GM12878 (cell line): ENCODE measurements around the gene KBTBD3. TPM values are rescaled to one million over a fixed set of nuclear protein-coding genes. Genes with fewer than 3 reads are reported as not detected.

Experiments
- ATAC-seq: fragments of 200-7000 bp; cut with Tn5 transposase; 3 replicates; pipeline ENCODE4 v1.9.1; 2020; ENCODE audit warnings: mild to moderate bottlenecking, moderate library complexity
- BruUV-seq: library from RNA; stranded (reverse); fragments of 400-500 nt; replicated peaks from 2 replicates; lab custom pipeline; 2021; lab: Mats Ljungman, UMichigan
- CTCF ChIA-PET: fragments of 300-600 bp; sonication (Branson Sonifier 250); formaldehyde crosslinking; extraction: SDS; loops from one replicate; lab custom pipeline; 2021; ENCODE audit warnings: inconsistent platforms; lab: Yijun Ruan, JAX
- POLR2A ChIA-PET: fragments of 350-600 bp; formaldehyde crosslinking; extraction: SDS; loops from one replicate; lab custom pipeline; 2021; ENCODE audit warnings: inconsistent platforms; lab: Charles Lee
- RAD21 ChIA-PET: fragments of 300-600 bp; sonication (Branson Sonifier 250); formaldehyde crosslinking; loops from one replicate; lab custom pipeline; 2023; ENCODE audit warnings: antibody characterized with exemption; ENCODE audit not compliant: unreplicated experiment; lab: Charles Lee
- SMC1A ChIA-PET: fragments of 300-600 bp; sonication (Branson Sonifier 250); formaldehyde crosslinking; loops from one replicate; lab custom pipeline; 2023; ENCODE audit not compliant: unreplicated experiment, uncharacterized antibody; lab: Charles Lee
- DNase-seq: peaks from one replicate; pipeline ENCODE4 v3.0.0-alpha.2; 2011; ENCODE audit warnings: low read depth, low spot score
- FAIRE-seq: peaks from 3 replicates; lab custom pipeline; 2011; peaks lifted over from hg19 to GRCh38; lab: Jason Lieb, UNC
- H2AFZ ChIP-seq: 2 replicates; pipeline ENCODE4 v1.6.0; 2011; ENCODE audit warnings: low read depth, low read length, control low read depth; ENCODE audit not compliant: control insufficient read depth
- H3K27ac ChIP-seq: 2 replicates; pipeline ENCODE4 v1.5.1; 2011; ENCODE audit warnings: control low read depth; ENCODE audit not compliant: control insufficient read depth, insufficient read depth
- H3K27me3 ChIP-seq, 2 experiments: replicated peaks in 1 of 2; 2 replicates each; pipeline versions ENCODE4 v1.6.0 to v1.6.1; 2011; ENCODE audit warnings: low read length in 1 of 2; ENCODE audit not compliant: control insufficient read depth in 2 of 2, insufficient read depth in 2 of 2
- H3K36me3 ChIP-seq, 2 experiments: 2 replicates each; pipeline ENCODE4 v1.5.1; 2011; ENCODE audit warnings: low read length in 1 of 2; ENCODE audit not compliant: control insufficient read depth in 2 of 2, insufficient read depth in 2 of 2
- H3K4me1 ChIP-seq: 2 replicates; pipeline ENCODE4 v1.6.1; 2011; ENCODE audit warnings: mild to moderate bottlenecking, low read length, moderate library complexity, mixed read lengths; ENCODE audit not compliant: control insufficient read depth, insufficient read depth
- H3K4me2 ChIP-seq: 2 replicates; pipeline ENCODE4 v1.6.0; 2011; ENCODE audit warnings: control low read depth; ENCODE audit not compliant: control insufficient read depth, insufficient read depth
- H3K4me3 ChIP-seq: fragments of 200-600 bp; sonication (generic); 2 replicates; pipeline ENCODE4 v1.5.1; 2016
- H3K79me2 ChIP-seq: 2 replicates; pipeline ENCODE4 v1.6.0; 2011; ENCODE audit warnings: low read length; ENCODE audit not compliant: control insufficient read depth, insufficient read depth
- H3K9ac ChIP-seq: 2 replicates; pipeline ENCODE4 v1.8.0; 2011; ENCODE audit warnings: low read length, control low read depth, mixed read lengths; ENCODE audit not compliant: control insufficient read depth, insufficient read depth
- H3K9me3 ChIP-seq: replicated peaks from 3 replicates; pipeline ENCODE4 v1.5.1; 2011; ENCODE audit warnings: mild to moderate bottlenecking, low read length; ENCODE audit not compliant: control insufficient read depth, insufficient read depth
- H4K20me1 ChIP-seq: 2 replicates; pipeline ENCODE4 v1.6.0; 2011; ENCODE audit not compliant: control insufficient read depth, insufficient read depth
- BMI1 ChIP-seq: fragments of 450-650 bp; IDR thresholded peaks from 2 replicates; pipeline ENCODE4 v1.6.1; 2016; ENCODE audit warnings: mild to moderate bottlenecking, moderate library complexity, borderline replicate concordance
- CHD2 ChIP-seq: IDR thresholded peaks from 2 replicates; pipeline ENCODE4 v1.6.1; 2011; ENCODE audit warnings: low read depth, low read length, improper control_type of control experiment, borderline replicate concordance
- E4F1 ChIP-seq: fragments of 450-650 bp; IDR thresholded peaks from 2 replicates; pipeline ENCODE4 v1.6.1; 2018; ENCODE audit warnings: borderline replicate concordance, mild to moderate bottlenecking; ENCODE audit not compliant: partially characterized antibody
- MEF2A ChIP-seq: IDR thresholded peaks from 2 replicates; pipeline ENCODE4 v1.6.1; 2011; ENCODE audit warnings: low read depth, mild to moderate bottlenecking, low read length, moderate library complexity; ENCODE audit not compliant: insufficient read depth
- MLLT1 ChIP-seq: fragments of 450-650 bp; IDR thresholded peaks from 2 replicates; pipeline ENCODE4 v1.6.1; 2016; ENCODE audit warnings: mild to moderate bottlenecking
- RCOR1 ChIP-seq: conservative IDR thresholded peaks from 2 replicates; pipeline ENCODE4 v1.6.1; 2012; ENCODE audit warnings: low read depth, low read length, improper control_type of control experiment
- RELB ChIP-seq: fragments of 450-650 bp; IDR thresholded peaks from 2 replicates; pipeline ENCODE4 v1.6.1; 2017; ENCODE audit warnings: low read depth, mild to moderate bottlenecking, moderate library complexity
- SIX5 ChIP-seq: IDR thresholded peaks from 2 replicates; pipeline ENCODE4 v1.6.1; 2011; ENCODE audit warnings: mild to moderate bottlenecking, low read depth, low read length, moderate library complexity; ENCODE audit not compliant: severe bottlenecking
- SMC3 ChIP-seq: IDR thresholded peaks from 2 replicates; pipeline ENCODE4 v1.6.1; 2011; ENCODE audit warnings: low read length, improper control_type of control experiment, borderline replicate concordance
- SPI1 ChIP-seq: IDR thresholded peaks from 2 replicates; pipeline ENCODE4 v1.6.1; 2011; ENCODE audit warnings: low read depth, mild to moderate bottlenecking, low read length, moderate library complexity, borderline replicate concordance; ENCODE audit not compliant: insufficient read depth
- SREBF2 ChIP-seq: IDR thresholded peaks from 2 replicates; pipeline ENCODE4 v1.6.1; 2012; ENCODE audit warnings: mild to moderate bottlenecking, low read length
- ZBTB4 ChIP-seq: fragments of 450-650 bp; formaldehyde crosslinking; IDR thresholded peaks from 2 replicates; pipeline ENCODE4 v1.4.0; 2022; ENCODE audit warnings: mild to moderate bottlenecking, moderate library complexity
- ZNF207 ChIP-seq: fragments of 450-650 bp; IDR thresholded peaks from 2 replicates; pipeline ENCODE4 v1.6.1; 2014; ENCODE audit warnings: antibody characterized with exemption, mild to moderate bottlenecking, borderline replicate concordance
- WGBS: methylation state at CpG from one replicate; pipeline ENCODE4 v1.1.6; 2016; ENCODE audit warnings: low lambda C conversion rate; ENCODE audit not compliant: insufficient replicate concordance, insufficient coverage; ENCODE audit errors: missing lambda C conversion rate; 5-methylcytosine and 5-hydroxymethylcytosine counted together
- in situ Hi-C: fragments of 300-500 bp; cut with MboI; formaldehyde crosslinking; loops from 9 replicates; pipeline ENCODE4 v1.14.3; 2018; ENCODE audit warnings: mixed read lengths
- intact Hi-C: fragments of 100-400 bp; cut with micrococcal nuclease; formaldehyde crosslinking; loops from one replicate; pipeline ENCODE4 v1.14.2; 2022; ENCODE audit not compliant: unreplicated experiment
- polyA plus RNA-seq, 11 experiments: library from polyadenylated mRNA; depleted of rRNA in 4 of 11; unstranded in 6 of 11; stranded (reverse) in 5 of 11; fragments of >200 nt; fragmentation: Nextera tagmentation in 4 of 11; fragmentation: Illumina TruSeq in 1 of 11; extraction: Ambion mirVana in 4 of 11; extraction: Trizol in 1 of 11; gene quantifications; 1 replicate in 1 of 11; 2 replicates in 10 of 11; pipeline versions ENCODE4 v1.2.1 to v1.2.3, GENCODE V29; 2011 to 2016; ENCODE audit warnings: inconsistent platforms in 2 of 11, missing spikeins in 2 of 11, low read depth in 1 of 11
- total RNA-seq, 4 experiments: library from RNA; depleted of rRNA in 3 of 4; stranded (reverse); fragments of >200 nt in 3 of 4; fragmentation: Illumina TruSeq in 1 of 4; extraction: Trizol in 1 of 4; gene quantifications; 2 replicates each; pipeline versions ENCODE4 v1.2.1 to v1.2.3, GENCODE V29; 2013 to 2021

KBTBD3 gene
- total and polyA plus RNA-seq, 10 of the 15 experiments (the other 5 are each of a cell fraction or from before 2014, with no cell fraction given) = 1.9 to 18.1 (median 8.4) TPM

GRCh38 chr11:106014035-106014434 is 63.1 kb downstream of the KBTBD3 start:
- peaks cover 5% of the 10 kb centered on the region; the same call in 1 of the 2 replicates for H3K4me1 ChIP-seq
- POLR2A ChIA-PET = no interaction called here
- no peak for FAIRE-seq
- SMC1A ChIA-PET = no interaction called here
- intact Hi-C loops (no loop called here), in situ Hi-C loops (no loop called here)
- no TSS peak for BruUV-seq
- H3K4me2 ChIP-seq = no peak overlapping the region
- peaks cover 1% of the 10 kb centered on the region; the same call in 1 of the 3 replicates for H3K9me3 ChIP-seq
- H3K4me3 ChIP-seq = no peak overlapping the region
- ATAC-seq = no peak
- RAD21 ChIA-PET = interaction anchor here (1.2 kb wide), 1 partner anchor 9 kb away, joined by 3 read pairs; no protein-coding TSS in a partner anchor
- H3K9ac ChIP-seq = no peak overlapping the region
- no peak for DNase-seq
- 97% methylated on average over 2 of the region's 2 CpGs for WGBS
- H3K27ac ChIP-seq = no peak overlapping the region
- H3K79me2 ChIP-seq = peaks cover 38% of the 10 kb centered on the region
- CTCF ChIA-PET = interaction anchor here (1.3 kb wide), 1 partner anchor 72 kb away, joined by 3 read pairs; no protein-coding TSS in a partner anchor
- peaks cover 3 to 13% of the 10 kb centered on the region in 2 experiments for H3K36me3 ChIP-seq
- H2AFZ ChIP-seq = no peak overlapping the region
- no peaks in the 10 kb centered on the region for H3K27me3 ChIP-seq
- no peaks in the 10 kb centered on the region for H4K20me1 ChIP-seq
- no peak for TF ChIP-seq RELB
- no peak for TF ChIP-seq E4F1
- no peak for TF ChIP-seq SIX5
- no peak for TF ChIP-seq MEF2A
- TF ChIP-seq MLLT1 = no peak
- TF ChIP-seq CHD2 = no peak
- no peak for TF ChIP-seq SPI1
- no peak for TF ChIP-seq ZBTB4
- TF ChIP-seq SMC3 = no peak
- TF ChIP-seq BMI1 = no peak
- TF ChIP-seq RCOR1 = no peak
- TF ChIP-seq ZNF207 = no peak
- TF ChIP-seq SREBF2 = no peak
